GM23338 (cell line): ENCODE measurements around the gene CACUL1. TPM values are rescaled to one million over a fixed set of nuclear protein-coding genes. Genes with fewer than 3 reads are reported as not detected.

Experiments used
- ATAC-seq: fragments of 200-7000 bp; cut with Tn5 transposase; 3 replicates; pipeline ENCODE4 v1.9.1; 2020
- DNase-seq: peaks from one replicate; pipeline ENCODE4 v3.0.0-alpha.2; 2015; ENCODE audit warnings: low spot score
- H2AFZ ChIP-seq: fragments of 200-600 bp; sonication (generic); 2 replicates; pipeline ENCODE4 v1.8.0; 2016; ENCODE audit warnings: antibody characterized with exemption, mild to moderate bottlenecking, moderate library complexity
- H3F3A ChIP-seq: fragments of 200-600 bp; sonication (generic); replicated peaks from 2 replicates; pipeline ENCODE4 v1.8.0; 2017; ENCODE audit warnings: antibody characterized with exemption, mixed run types, low read depth
- H3K27ac ChIP-seq: fragments of 200-600 bp; sonication (generic); 2 replicates; pipeline ENCODE4 v1.6.1; 2016; ENCODE audit warnings: low read depth
- H3K27me3 ChIP-seq: fragments of 200-600 bp; sonication (generic); 2 replicates; pipeline ENCODE4 v1.8.0; 2016; ENCODE audit warnings: mild to moderate bottlenecking, mixed run types, moderate library complexity; ENCODE audit not compliant: insufficient read depth
- H3K36me3 ChIP-seq: fragments of 200-600 bp; sonication (generic); 2 replicates; pipeline ENCODE4 v1.8.0; 2016; ENCODE audit warnings: mild to moderate bottlenecking; ENCODE audit not compliant: insufficient read depth
- H3K4me1 ChIP-seq: fragments of 200-600 bp; sonication (generic); 2 replicates; pipeline ENCODE4 v1.8.0; 2016; ENCODE audit warnings: mild to moderate bottlenecking, moderate library complexity; ENCODE audit not compliant: insufficient read depth
- H3K4me2 ChIP-seq: fragments of 200-600 bp; sonication (generic); 2 replicates; pipeline ENCODE4 v1.7.1; 2017; ENCODE audit warnings: mixed run types
- H3K4me3 ChIP-seq: fragments of 200-600 bp; sonication (generic); 2 replicates; pipeline ENCODE4 v1.6.1; 2016; ENCODE audit warnings: mixed run types
- H3K79me2 ChIP-seq: fragments of 200-600 bp; sonication (generic); replicated peaks from 2 replicates; pipeline ENCODE4 v1.8.0; 2017; ENCODE audit warnings: mild to moderate bottlenecking; ENCODE audit not compliant: insufficient read depth
- H3K9me2 ChIP-seq: fragments of 200-600 bp; sonication (generic); 2 replicates; pipeline ENCODE4 v1.8.0; 2017; ENCODE audit not compliant: insufficient read depth
- H4K20me1 ChIP-seq: fragments of 200-600 bp; sonication (generic); replicated peaks from 2 replicates; pipeline ENCODE4 v1.8.0; 2017; ENCODE audit warnings: mild to moderate bottlenecking; ENCODE audit not compliant: insufficient read depth
- H3K27ac Mint-ChIP-seq: 2 replicates; pipeline ENCODE4 v1.8.0; 2020; ENCODE audit warnings: inconsistent platforms, mild to moderate bottlenecking, moderate library complexity, mixed read lengths
- H3K27me3 Mint-ChIP-seq: 3 replicates; pipeline ENCODE4 v1.8.0; 2022; ENCODE audit warnings: low read depth, mild to moderate bottlenecking, moderate library complexity, mixed read lengths, inconsistent platforms; ENCODE audit not compliant: insufficient read depth, poor library complexity
- H3K36me3 Mint-ChIP-seq: 3 replicates; pipeline ENCODE4 v1.8.0; 2021; ENCODE audit warnings: low read depth, mild to moderate bottlenecking, inconsistent platforms, moderate library complexity, mixed read lengths
- H3K4me1 Mint-ChIP-seq: 3 replicates; pipeline ENCODE4 v1.8.0; 2020; ENCODE audit warnings: mild to moderate bottlenecking, inconsistent platforms, mixed read lengths
- H3K4me3 Mint-ChIP-seq: 3 replicates; pipeline ENCODE4 v1.8.0; 2021; ENCODE audit warnings: moderate library complexity, mild to moderate bottlenecking, inconsistent platforms, mixed read lengths
- H3K9me3 Mint-ChIP-seq: 3 replicates; pipeline ENCODE4 v1.8.0; 2020; ENCODE audit warnings: moderate library complexity, mild to moderate bottlenecking, inconsistent platforms, mixed read lengths
- CTCF ChIP-seq, 2 experiments: fragments of 200-600 bp in 1 of 2; sonication (generic) in 1 of 2; conservative IDR thresholded peaks; 2 replicates each; pipeline versions ENCODE4 v1.5.1 to v1.6.1; 2016 to 2017; ENCODE audit warnings: antibody characterized with exemption in 2 of 2, low read depth in 2 of 2, mild to moderate bottlenecking in 2 of 2, moderate library complexity in 1 of 2
- ETS1 ChIP-seq: IDR thresholded peaks from 2 replicates; pipeline ENCODE4 v1.6.1; 2016; ENCODE audit warnings: antibody characterized with exemption
- EZH2phosphoT487 ChIP-seq: fragments of 200-600 bp; sonication (generic); IDR thresholded peaks from one replicate; pipeline ENCODE4 v1.8.1; 2018; ENCODE audit warnings: antibody characterized with exemption; ENCODE audit not compliant: unreplicated experiment
- JUNB ChIP-seq: IDR thresholded peaks from one replicate; pipeline ENCODE4 v1.6.1; 2016; ENCODE audit warnings: antibody characterized with exemption; ENCODE audit not compliant: unreplicated experiment
- NANOG ChIP-seq: IDR thresholded peaks from 2 replicates; pipeline ENCODE4 v1.6.1; 2016; ENCODE audit warnings: antibody characterized with exemption, borderline replicate concordance
- POLR2AphosphoS5 ChIP-seq: IDR thresholded peaks from 2 replicates; pipeline ENCODE4 v1.6.1; 2016; ENCODE audit warnings: antibody characterized with exemption, low read depth
- ZNF114 ChIP-seq: fragments of 250-450 bp; sonication (Bioruptor Pico); IDR thresholded peaks from 2 replicates; pipeline ENCODE4 v1.5.0; 2020; ENCODE audit warnings: mild to moderate bottlenecking, moderate library complexity
- ZNF331 ChIP-seq: fragments of 250-450 bp; sonication (Bioruptor Pico); IDR thresholded peaks from 2 replicates; pipeline ENCODE4 v1.5.0; 2020; ENCODE audit warnings: low read depth, mild to moderate bottlenecking, moderate library complexity
- polyA plus RNA-seq: library from polyadenylated mRNA; unstranded; fragments of >200 nt; fragmentation: Nextera tagmentation; extraction: Ambion mirVana; gene quantifications from 2 replicates; pipeline ENCODE4 v1.2.1, GENCODE V29; 2016
- total RNA-seq: library from RNA; depleted of rRNA; stranded (reverse); fragments of >200 nt; shearing (Covaris generic); gene quantifications from 2 replicates; pipeline ENCODE4 v1.2.3, GENCODE V29; 2014

Gene CACUL1
- total and polyA plus RNA-seq, 2 experiments from 2014 or later, result 46.4 to 59.4 TPM

- no peaks in the 10 kb centered on the region for H3K36me3 ChIP-seq
- no peaks in the 10 kb centered on the region for H3K9me2 ChIP-seq
- H3K9me3 Mint-ChIP-seq, result peaks cover 5% of the 10 kb centered on the region; the same call in 1 of the 3 replicates
- H3K27ac Mint-ChIP-seq, result no peak overlapping the region
- DNase-seq, result no peak
- H3F3A ChIP-seq, result no peaks in the 10 kb centered on the region
- no peaks in the 10 kb centered on the region for H3K79me2 ChIP-seq
- H2AFZ ChIP-seq, result no peak overlapping the region
- no peak for TF ChIP-seq CTCF (conservative IDR thresholded peaks at IDR 0.05; ENCODE audit: low read depth in 2 of 2)
- no peak for TF ChIP-seq POLR2AphosphoS5
- no peaks in the 10 kb centered on the region for H3K4me1 Mint-ChIP-seq
- H3K4me1 ChIP-seq, result no peaks in the 10 kb centered on the region
- H3K4me2 ChIP-seq, result no peak overlapping the region
- H3K4me3 ChIP-seq, result no peak overlapping the region
- no peaks in the 10 kb centered on the region for H4K20me1 ChIP-seq
- no peak for ATAC-seq
- H3K27me3 ChIP-seq, result no peaks in the 10 kb centered on the region
- no peak overlapping the region for H3K27ac ChIP-seq
- no peaks in the 10 kb centered on the region for H3K36me3 Mint-ChIP-seq
- H3K27me3 Mint-ChIP-seq, result no peaks in the 10 kb centered on the region
- H3K4me3 Mint-ChIP-seq, result no peak overlapping the region
Measured at GRCh38 chr10:118790058-118790457, 35.3 kb upstream of the CACUL1 start.

- H4K20me1 ChIP-seq, result no peaks in the 10 kb centered on the region
- Mint-ChIP-seq H3K36me3 (no peaks in the 10 kb centered on the region), H3K4me3 (no peak overlapping the region), H3K27ac (no peak overlapping the region), H3K4me1 (no peaks in the 10 kb centered on the region), H3K27me3 (no peaks in the 10 kb centered on the region), H3K9me3 (peaks cover 3% of the 10 kb centered on the region; the same call in 2 of the 3 replicates)
- no peak for ATAC-seq
- H3K4me1 ChIP-seq, result no peaks in the 10 kb centered on the region
- H3K36me3 ChIP-seq, result no peaks in the 10 kb centered on the region
- no peaks in the 10 kb centered on the region for H3F3A ChIP-seq
- no peaks in the 10 kb centered on the region for H3K79me2 ChIP-seq
- TF ChIP-seq ZNF331 (CRISPR knock-in tag), result no peak
- no peak for TF ChIP-seq ZNF114 (CRISPR knock-in tag)
- no peak for TF ChIP-seq ETS1
- no peak for TF ChIP-seq JUNB
- TF ChIP-seq NANOG, result no peak
- TF ChIP-seq POLR2AphosphoS5, result no peak
- TF ChIP-seq EZH2phosphoT487, result no peak
- H3K4me2 ChIP-seq, result no peak overlapping the region
- H3K4me3 ChIP-seq, result no peak overlapping the region
- no peaks in the 10 kb centered on the region for H3K27me3 ChIP-seq
- H3K27ac ChIP-seq, result no peak overlapping the region
- DNase-seq, result no peak
- no peaks in the 10 kb centered on the region for H3K9me2 ChIP-seq
- H2AFZ ChIP-seq, result no peak overlapping the region
Measured at GRCh38 chr10:118785551-118785950, 30.8 kb upstream of the CACUL1 start.
